Activated T-cell treated with anti-CD3 and anti-CD28 coated beads, Interleukin-2, amount 50 U/mL, for 72 hours (primary cell): ENCODE data around the gene ACTL8. TPM values are rescaled to one million over a fixed set of nuclear protein-coding genes. Genes with fewer than 3 reads are reported as not detected.

Experiments used
- ATAC-seq, 2 donors: fragments of 150-1000 bp; cut with Tn5 transposase; replicated peaks in 1 of 2; 2 replicates each; pipeline ENCODE4 v1.10.0; 2021; ENCODE audit warnings: moderate library complexity in 2 of 2, mild to moderate bottlenecking in 1 of 2
- DNase-seq, 2 donors: peaks; one replicate each; pipeline ENCODE4 v3.0.0; 2021 to 2022; ENCODE audit warnings: mixed read lengths in 1 of 2
- H3K27ac Mint-ChIP-seq: one replicate; pipeline ENCODE4 v1.8.0; 2022; ENCODE audit warnings: mild to moderate bottlenecking, moderate library complexity, mixed read lengths
- H3K27me3 Mint-ChIP-seq: one replicate; pipeline ENCODE4 v1.8.0; 2022; ENCODE audit warnings: low read depth, mixed read lengths
- H3K36me3 Mint-ChIP-seq, 2 donors: one replicate each; pipeline ENCODE4 v1.8.0; 2022; ENCODE audit warnings: mixed read lengths in 2 of 2, mild to moderate bottlenecking in 1 of 2; ENCODE audit not compliant: insufficient read depth in 2 of 2
- H3K4me1 Mint-ChIP-seq: one replicate; pipeline ENCODE4 v1.8.0; 2022; ENCODE audit warnings: low read depth, mixed read lengths
- H3K4me3 Mint-ChIP-seq, 2 donors: one replicate each; pipeline ENCODE4 v1.8.0; 2022; ENCODE audit warnings: mild to moderate bottlenecking in 2 of 2, mixed read lengths in 2 of 2, moderate library complexity in 2 of 2
- H3K9me3 Mint-ChIP-seq, 2 donors: one replicate each; pipeline ENCODE4 v1.8.0; 2022; ENCODE audit warnings: mixed read lengths in 2 of 2
- total RNA-seq, 2 donors: library from RNA; stranded (reverse); gene quantifications; one replicate each; pipeline ENCODE4 v1.2.3, GENCODE V29; 2022

ACTL8 gene
- total RNA-seq, 2 donors from 2014 or later, result not detected

DNA sequence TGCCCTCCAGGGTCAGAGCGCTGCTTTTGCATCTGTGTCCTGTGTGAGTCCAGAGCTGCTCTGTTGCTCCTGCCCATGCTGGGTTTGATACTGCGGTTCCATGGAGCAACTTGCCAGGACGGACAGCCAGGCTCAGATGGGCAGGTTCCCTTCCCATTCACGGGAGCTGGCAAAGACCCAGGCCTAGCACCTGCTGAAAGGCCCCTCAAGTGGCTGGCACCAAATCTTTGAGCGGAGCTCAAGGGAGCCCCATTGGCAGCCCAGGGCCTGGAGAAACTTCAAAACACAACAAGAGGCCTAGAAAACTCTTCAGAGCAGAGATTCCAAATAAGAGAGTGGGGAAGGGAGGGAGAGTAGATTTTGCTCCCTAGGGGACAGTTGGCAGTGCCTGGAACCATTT is 97.2 kb downstream of the ACTL8 start:
- DNase-seq (no peak), ATAC-seq (no peak)
- H3K4me3 Mint-ChIP-seq, result no peak overlapping the region
- peaks cover 3 to 4% of the 10 kb centered on the region in 2 donors for H3K9me3 Mint-ChIP-seq
- no peak overlapping the region for H3K27ac Mint-ChIP-seq
- H3K4me1 Mint-ChIP-seq, result no peaks in the 10 kb centered on the region
- H3K27me3 Mint-ChIP-seq, result no peaks in the 10 kb centered on the region
- H3K36me3 Mint-ChIP-seq, result no peaks in the 10 kb centered on the region

DNA sequence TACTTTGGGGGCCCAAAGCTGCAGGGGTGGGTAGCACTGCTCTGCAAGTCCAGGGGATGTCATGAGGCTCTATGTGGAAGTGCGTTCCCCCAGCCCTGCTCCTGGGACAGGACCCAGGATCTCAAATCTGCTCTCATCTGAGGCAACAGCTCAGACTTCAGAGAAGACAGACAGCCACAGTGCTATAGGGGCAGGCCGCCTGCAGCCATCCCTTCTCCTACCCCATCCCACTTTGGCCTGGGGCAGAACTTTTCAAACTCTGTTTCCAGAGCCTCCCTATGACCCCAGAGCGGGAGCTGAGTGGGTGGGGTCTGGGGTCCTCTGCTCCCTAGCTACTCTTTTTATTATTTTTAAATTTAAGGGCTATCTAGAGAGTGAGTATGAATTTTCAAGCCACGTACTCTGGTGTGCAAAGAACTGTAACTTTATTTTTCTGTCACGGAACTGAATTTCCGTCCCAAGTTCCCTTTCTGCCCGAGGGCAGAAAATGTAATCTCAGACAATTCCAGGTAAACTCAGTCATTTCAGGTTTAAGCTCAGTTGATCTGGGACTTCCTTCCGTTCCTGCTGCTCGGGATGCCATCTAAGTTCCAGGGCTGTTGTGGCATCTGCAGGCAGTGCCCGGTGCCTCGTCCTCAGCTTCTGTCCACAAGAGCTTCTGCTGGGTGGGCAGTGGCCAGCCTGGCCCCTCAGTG is 98.3 kb downstream of the ACTL8 start:
- H3K9me3 Mint-ChIP-seq, result peaks cover 0 to 3% of the 10 kb centered on the region in 2 donors
- no peak overlapping the region for H3K4me3 Mint-ChIP-seq
- no peaks in the 10 kb centered on the region for H3K27me3 Mint-ChIP-seq
- H3K27ac Mint-ChIP-seq, result no peak overlapping the region
- H3K36me3 Mint-ChIP-seq, result no peaks in the 10 kb centered on the region
- no peaks in the 10 kb centered on the region for H3K4me1 Mint-ChIP-seq
- no peak for ATAC-seq
- DNase-seq, result no peak

DNA sequence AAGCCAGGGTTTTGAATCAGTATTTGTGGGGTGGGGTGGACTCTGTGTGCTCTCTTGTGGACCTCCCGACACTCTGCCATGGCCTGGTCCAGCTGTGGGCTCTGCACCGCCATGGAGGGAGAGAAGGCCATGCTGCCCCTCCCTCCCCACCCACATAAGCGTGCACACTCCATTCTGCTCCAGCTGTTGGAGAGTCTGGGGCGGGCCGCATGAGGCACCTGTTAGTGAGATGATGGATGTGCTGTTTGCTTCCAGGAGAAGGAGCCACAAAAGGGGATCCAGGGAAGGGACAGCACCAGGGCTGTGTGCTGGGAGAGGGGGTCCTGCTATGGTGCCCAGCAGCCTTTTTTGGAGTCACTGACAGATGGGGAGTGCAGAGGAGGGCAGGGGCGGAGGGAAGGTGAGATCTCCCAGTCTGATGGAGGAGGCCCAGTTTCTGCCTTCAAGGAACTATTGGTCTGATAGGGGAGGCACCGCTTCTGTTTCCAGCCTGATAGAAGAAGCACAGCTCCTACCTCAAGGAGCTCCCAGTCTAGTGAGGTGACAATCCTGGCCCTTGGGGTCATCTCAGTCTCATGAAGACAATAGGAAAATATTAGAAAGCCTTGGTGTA is 101.5 kb downstream of the ACTL8 start:
- DNase-seq (no peak), ATAC-seq (no peak)
- H3K9me3 Mint-ChIP-seq, result peaks cover 1 to 2% of the 10 kb centered on the region in 2 donors
- H3K4me3 Mint-ChIP-seq, result no peak overlapping the region
- no peaks in the 10 kb centered on the region for H3K4me1 Mint-ChIP-seq
- no peak overlapping the region for H3K27ac Mint-ChIP-seq
- H3K27me3 Mint-ChIP-seq, result peaks cover 9% of the 10 kb centered on the region
- H3K36me3 Mint-ChIP-seq, result no peaks in the 10 kb centered on the region

DNA sequence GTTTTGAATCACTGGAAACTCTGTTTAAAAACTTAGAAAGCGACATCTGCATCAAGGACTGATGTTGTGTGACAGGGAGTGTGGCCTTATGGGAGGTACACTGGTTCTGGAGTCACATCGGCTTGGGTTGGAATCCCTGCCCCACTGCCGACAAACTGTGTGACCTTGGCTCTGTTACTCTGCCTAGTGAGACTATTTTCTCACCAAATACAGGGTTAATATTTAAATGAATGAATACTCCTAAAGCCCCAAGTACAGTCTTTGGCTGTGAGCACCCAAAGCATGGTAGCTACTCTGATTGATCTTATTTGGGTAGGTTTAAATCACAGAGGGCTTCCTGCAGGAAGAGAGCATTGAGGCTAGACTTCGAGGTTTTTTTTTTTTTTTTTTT is 102.0 kb downstream of the ACTL8 start:
- Mint-ChIP-seq H3K27ac (no peak overlapping the region), H3K9me3 (peaks cover 1 to 2% of the 10 kb centered on the region in 2 donors), H3K27me3 (peaks cover 9% of the 10 kb centered on the region), H3K36me3 (no peaks in the 10 kb centered on the region), H3K4me1 (no peaks in the 10 kb centered on the region), H3K4me3 (no peak overlapping the region)
- DNase-seq (no peak), ATAC-seq (no peak)

DNA sequence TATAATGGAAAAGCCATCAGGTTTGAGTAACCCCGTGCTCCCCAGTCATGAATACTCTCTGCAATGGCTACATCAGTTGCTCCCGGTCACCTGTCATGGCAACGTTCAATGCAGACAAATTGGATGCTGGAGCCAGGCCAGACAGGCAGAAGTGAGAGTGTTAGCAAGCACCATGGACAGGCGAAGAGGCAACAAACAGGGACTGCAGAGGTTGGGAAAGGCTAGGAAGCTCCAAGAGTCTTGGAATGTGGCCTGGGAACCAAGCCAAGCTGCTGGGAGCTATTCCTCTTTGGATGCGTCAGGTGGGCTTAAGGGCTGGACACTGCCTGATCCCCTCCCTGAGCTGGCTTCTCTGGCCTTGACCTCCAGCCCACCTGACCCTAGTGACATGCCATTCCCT is 102.9 kb downstream of the ACTL8 start:
- Mint-ChIP-seq H3K27ac (no peak overlapping the region), H3K4me3 (no peak overlapping the region), H3K4me1 (no peaks in the 10 kb centered on the region), H3K9me3 (peaks cover 1 to 2% of the 10 kb centered on the region in 2 donors), H3K27me3 (peaks cover 9% of the 10 kb centered on the region), H3K36me3 (no peaks in the 10 kb centered on the region)
- DNase-seq (no peak), ATAC-seq (no peak)

DNA sequence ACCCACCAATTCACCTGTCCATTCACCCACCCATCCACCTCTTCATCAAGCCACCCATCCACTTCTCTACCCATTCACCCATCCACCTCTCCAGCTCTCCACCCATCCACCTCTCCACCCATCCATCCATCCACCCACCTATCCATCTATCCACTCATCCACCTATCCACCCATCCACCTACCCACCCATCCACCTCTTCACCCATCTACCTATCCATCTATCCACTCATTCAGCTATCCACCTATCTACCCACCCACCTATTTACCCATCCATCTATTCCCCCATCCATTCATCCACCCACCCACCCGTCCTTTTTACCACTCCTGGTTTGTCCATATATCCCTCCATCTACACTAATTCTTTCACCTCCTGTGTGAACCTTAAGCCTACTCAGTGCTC is 105.7 kb downstream of the ACTL8 start:
- Mint-ChIP-seq H3K9me3 (peaks cover 1 to 2% of the 10 kb centered on the region in 2 donors), H3K4me3 (no peak overlapping the region), H3K36me3 (no peaks in the 10 kb centered on the region), H3K27ac (no peak overlapping the region), H3K4me1 (no peaks in the 10 kb centered on the region), H3K27me3 (peaks cover 9% of the 10 kb centered on the region)
- DNase-seq, result no peak
- ATAC-seq, result no peak

DNA sequence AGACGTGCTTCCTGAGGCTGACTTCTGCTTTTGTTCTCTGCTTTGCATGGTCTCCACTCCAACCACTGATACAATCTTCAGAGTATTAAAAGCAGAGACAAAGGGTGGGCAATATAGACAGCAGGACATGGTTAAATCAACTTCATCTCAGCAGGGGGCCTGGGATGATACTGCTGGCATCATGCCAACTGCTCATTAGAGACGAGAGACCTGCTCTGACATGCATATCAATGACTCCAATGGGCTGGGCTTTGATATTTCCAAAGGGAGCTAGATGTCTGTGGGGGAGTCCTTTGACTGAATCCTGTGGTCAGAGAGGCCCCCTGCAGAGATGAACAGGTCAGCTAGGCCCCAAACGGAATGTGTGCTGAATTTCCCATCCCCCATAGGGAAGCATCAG is 106.6 kb downstream of the ACTL8 start:
- Mint-ChIP-seq H3K9me3 (peaks cover 1 to 2% of the 10 kb centered on the region in 2 donors), H3K4me1 (no peaks in the 10 kb centered on the region), H3K36me3 (no peaks in the 10 kb centered on the region), H3K4me3 (no peak overlapping the region), H3K27ac (no peak overlapping the region), H3K27me3 (peaks cover 9% of the 10 kb centered on the region)
- no peak for DNase-seq
- no peak for ATAC-seq

DNA sequence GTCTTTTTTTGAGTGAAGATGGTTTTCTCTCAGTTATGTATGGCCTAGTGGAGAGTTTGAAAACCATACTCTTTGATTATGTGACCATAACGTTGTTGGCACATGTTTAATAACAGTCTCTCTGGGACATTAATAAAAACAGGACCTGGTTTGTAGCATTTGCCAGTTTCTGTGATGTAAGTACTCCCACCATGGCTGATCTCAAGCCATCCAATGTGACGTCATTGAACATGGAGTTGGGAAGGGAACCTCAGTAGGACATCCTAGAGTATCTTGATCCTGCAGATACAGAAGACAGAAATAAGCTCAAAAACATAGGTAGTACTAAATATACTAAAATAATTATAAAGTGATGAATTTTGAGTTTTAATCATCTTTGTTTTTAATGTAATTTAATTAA is 107.0 kb downstream of the ACTL8 start:
- no peak overlapping the region for H3K27ac Mint-ChIP-seq
- ATAC-seq, result no peak

DNA sequence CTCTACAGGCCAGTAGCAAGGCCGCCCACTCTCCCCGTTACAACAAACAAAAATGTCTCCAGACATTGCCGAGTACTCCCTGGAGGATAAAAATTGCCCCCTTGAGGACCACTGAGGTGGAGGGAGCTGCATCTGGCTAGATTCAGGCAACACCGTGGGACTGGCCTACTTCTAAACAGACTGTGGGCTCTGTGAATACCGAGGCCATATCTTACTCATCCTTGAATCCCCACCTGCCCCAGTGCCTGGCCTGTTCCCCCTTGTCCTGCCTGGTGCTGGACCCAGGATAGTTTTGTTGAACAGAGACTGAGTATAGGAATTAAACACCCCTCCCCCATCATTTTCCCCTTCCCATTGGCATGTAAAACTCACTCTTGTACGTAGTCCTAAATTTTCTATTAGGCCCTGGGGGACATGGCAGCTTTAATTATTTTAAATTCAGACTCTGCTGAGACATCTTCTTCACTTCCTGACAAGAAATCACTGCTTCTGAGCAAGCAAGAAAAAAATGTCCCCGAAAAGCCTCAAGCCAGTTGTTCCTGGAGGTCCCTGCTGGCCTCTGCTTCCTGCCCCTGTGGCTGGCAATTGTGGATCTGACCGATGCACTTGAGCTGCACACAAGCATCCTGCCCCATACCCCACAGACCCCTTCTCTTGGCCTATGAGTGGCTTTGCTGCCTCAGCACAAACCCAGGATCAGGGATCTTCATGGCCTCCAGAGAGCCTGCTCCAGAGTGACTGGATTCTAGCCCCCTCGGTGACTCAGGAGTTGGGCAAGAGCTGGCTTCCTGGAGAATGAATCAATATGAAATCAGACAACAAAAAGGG is 111.0 kb downstream of the ACTL8 start:
- Mint-ChIP-seq H3K27me3 (peaks cover 2% of the 10 kb centered on the region), H3K27ac (no peak overlapping the region), H3K9me3 (peaks cover 0 to under 1% of the 10 kb centered on the region in 2 donors), H3K4me1 (no peaks in the 10 kb centered on the region), H3K36me3 (no peaks in the 10 kb centered on the region), H3K4me3 (no peak overlapping the region)
- no peak for DNase-seq
- no peak for ATAC-seq

More for the DNA sequence above, 107.0 kb downstream of the ACTL8 start:
- Mint-ChIP-seq H3K9me3 (peaks cover 1 to 2% of the 10 kb centered on the region in 2 donors), H3K36me3 (no peaks in the 10 kb centered on the region), H3K4me1 (no peaks in the 10 kb centered on the region), H3K27me3 (peaks cover 9% of the 10 kb centered on the region), H3K4me3 (no peak overlapping the region)
- no peak for DNase-seq

DNA sequence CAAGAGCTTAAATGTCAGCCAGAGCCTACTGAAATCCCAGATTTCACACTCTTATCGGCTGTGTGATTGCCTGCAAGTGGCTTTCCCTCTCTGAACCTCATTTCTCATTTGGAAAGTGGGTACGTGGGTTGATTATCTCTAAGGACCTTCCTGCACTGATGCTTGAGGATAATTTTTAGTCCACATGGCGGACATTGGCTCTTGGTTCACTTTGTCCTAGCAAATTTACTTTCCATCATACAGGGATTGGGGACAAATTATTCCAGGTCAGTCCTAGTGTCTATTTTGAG is 111.6 kb downstream of the ACTL8 start:
- ATAC-seq, result no peak
- H3K27ac Mint-ChIP-seq, result no peak overlapping the region

DNA sequence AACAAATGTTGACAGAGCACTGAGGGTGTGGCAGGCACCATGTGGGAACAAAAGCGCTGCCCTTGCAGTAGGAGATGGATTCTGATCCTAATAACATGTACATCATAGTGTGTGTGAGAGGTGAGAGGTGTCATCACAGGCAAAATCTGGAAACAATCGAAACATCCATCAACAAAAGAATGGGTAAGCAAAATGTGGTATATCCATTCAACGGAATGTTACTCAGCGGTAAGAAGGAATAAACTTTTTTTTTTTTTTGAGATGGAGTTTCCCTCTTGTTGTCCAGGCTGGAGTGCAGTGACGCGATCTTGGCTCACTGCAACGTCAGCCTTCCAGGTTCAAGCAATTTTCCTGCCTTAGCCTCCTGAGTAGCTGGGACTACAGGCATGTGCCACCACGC is 112.3 kb downstream of the ACTL8 start:
- no peak overlapping the region for H3K4me3 Mint-ChIP-seq
- no peaks in the 10 kb centered on the region for H3K27me3 Mint-ChIP-seq
- DNase-seq (no peak), ATAC-seq (no peak)
- no peak overlapping the region for H3K27ac Mint-ChIP-seq
- H3K9me3 Mint-ChIP-seq, result no peaks in the 10 kb centered on the region
- H3K36me3 Mint-ChIP-seq, result no peaks in the 10 kb centered on the region
- no peaks in the 10 kb centered on the region for H3K4me1 Mint-ChIP-seq

More for the DNA sequence above, 111.6 kb downstream of the ACTL8 start:
- H3K9me3 Mint-ChIP-seq, result no peaks in the 10 kb centered on the region
- H3K4me3 Mint-ChIP-seq, result no peak overlapping the region
- H3K36me3 Mint-ChIP-seq, result no peaks in the 10 kb centered on the region
- no peaks in the 10 kb centered on the region for H3K4me1 Mint-ChIP-seq
- DNase-seq, result no peak
- no peaks in the 10 kb centered on the region for H3K27me3 Mint-ChIP-seq

DNA sequence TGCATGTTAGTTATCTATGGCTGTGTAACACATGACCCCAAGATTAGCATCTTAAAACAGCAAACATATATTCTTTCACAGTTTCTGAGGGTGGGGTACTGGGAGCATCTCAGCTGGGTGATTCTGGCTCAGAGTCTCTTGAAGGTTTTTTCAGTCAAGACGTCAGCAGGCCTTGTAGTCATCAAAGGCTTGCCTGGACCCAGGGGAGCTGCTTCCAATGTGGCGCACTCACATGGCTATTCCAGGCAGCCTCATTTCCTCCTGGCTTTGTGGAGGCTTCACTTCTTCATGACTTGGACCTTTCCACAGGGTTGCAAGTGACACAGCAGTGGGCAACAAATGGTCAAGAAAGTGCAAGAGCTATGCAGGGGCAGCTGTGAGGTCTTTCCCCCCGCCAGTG is 114.7 kb downstream of the ACTL8 start:
- no peak for ATAC-seq
- Mint-ChIP-seq H3K27ac (no peak overlapping the region), H3K4me3 (no peak overlapping the region), H3K36me3 (no peaks in the 10 kb centered on the region), H3K9me3 (no peaks in the 10 kb centered on the region), H3K4me1 (no peaks in the 10 kb centered on the region), H3K27me3 (no peaks in the 10 kb centered on the region)
- no peak for DNase-seq

DNA sequence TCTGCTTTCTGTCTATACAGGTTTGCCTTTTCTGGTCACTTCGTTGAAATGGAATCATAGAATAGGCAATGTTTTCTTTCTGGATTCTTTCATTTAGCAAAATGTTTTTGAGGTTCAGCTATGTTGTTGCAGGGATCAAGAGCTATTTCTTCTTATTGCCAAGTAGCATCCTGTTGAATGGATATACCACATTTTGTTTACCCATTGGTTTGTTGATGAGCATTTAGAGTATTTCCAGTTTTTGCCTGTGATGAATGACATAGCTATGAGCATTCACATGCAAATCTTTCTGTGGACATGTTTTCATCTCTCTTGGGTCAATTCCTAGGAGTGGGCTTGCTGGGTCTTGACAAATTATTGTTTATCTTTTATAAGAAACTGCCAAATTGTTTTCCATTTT is 115.5 kb downstream of the ACTL8 start:
- H3K27ac Mint-ChIP-seq, result no peak overlapping the region
- H3K27me3 Mint-ChIP-seq, result no peaks in the 10 kb centered on the region
- no peaks in the 10 kb centered on the region for H3K4me1 Mint-ChIP-seq
- H3K9me3 Mint-ChIP-seq, result no peaks in the 10 kb centered on the region
- no peaks in the 10 kb centered on the region for H3K36me3 Mint-ChIP-seq
- no peak for ATAC-seq
- H3K4me3 Mint-ChIP-seq, result no peak overlapping the region
- DNase-seq, result no peak
